Natural killer cell (primary cell): ENCODE data around the gene FOXO1. TPM values are rescaled to one million over a fixed set of nuclear protein-coding genes. Genes with fewer than 3 reads are reported as not detected.

Experiments used
- ATAC-seq, 3 donors: fragments of 150-1000 bp in 2 of 3; fragments of 200-7000 bp in 1 of 3; cut with Tn5 transposase; 1 replicate in 1 of 3; 2 replicates in 2 of 3; pipeline ENCODE4 v1.10.0; 2021; ENCODE audit warnings: mild to moderate bottlenecking in 2 of 3, moderate library complexity in 2 of 3
- DNase-seq, 2 donors: peaks; one replicate each; pipeline versions ENCODE4 v3.0.0 to v3.0.0-alpha.2; 2013 to 2021; ENCODE audit warnings: mixed read lengths in 1 of 2
- H3K27ac ChIP-seq: one replicate; pipeline ENCODE4 v1.5.1; 2013; ENCODE audit warnings: mild to moderate bottlenecking, low read length
- H3K27me3 ChIP-seq: one replicate; pipeline ENCODE4 v1.6.1; 2013; ENCODE audit warnings: low read length; ENCODE audit not compliant: control insufficient read depth, insufficient read depth
- H3K36me3 ChIP-seq: one replicate; pipeline ENCODE4 v1.6.1; 2013; ENCODE audit warnings: low read length; ENCODE audit not compliant: control insufficient read depth, insufficient read depth
- H3K4me1 ChIP-seq: one replicate; pipeline ENCODE4 v1.6.1; 2013; ENCODE audit warnings: low read length; ENCODE audit not compliant: control insufficient read depth, insufficient read depth
- H3K4me3 ChIP-seq: one replicate; pipeline ENCODE4 v1.5.1; 2013; ENCODE audit warnings: low read length
- H3K9me3 ChIP-seq: one replicate; pipeline ENCODE4 v1.6.1; 2013; ENCODE audit warnings: low read length; ENCODE audit not compliant: control insufficient read depth, insufficient read depth
- H3K27ac Mint-ChIP-seq, 2 donors: one replicate each; pipeline ENCODE4 v1.8.0; 2022; ENCODE audit warnings: mild to moderate bottlenecking in 2 of 2, mixed read lengths in 2 of 2, moderate library complexity in 1 of 2
- H3K27me3 Mint-ChIP-seq, 2 donors: one replicate each; pipeline ENCODE4 v1.8.0; 2022; ENCODE audit warnings: low read depth in 2 of 2, mixed read lengths in 2 of 2
- H3K36me3 Mint-ChIP-seq: one replicate; pipeline ENCODE4 v1.8.0; 2022; ENCODE audit warnings: mixed read lengths
- H3K4me1 Mint-ChIP-seq, 2 donors: one replicate each; pipeline ENCODE4 v1.8.0; 2022; ENCODE audit warnings: mixed read lengths in 2 of 2
- H3K4me3 Mint-ChIP-seq: one replicate; pipeline ENCODE4 v1.8.0; 2022; ENCODE audit warnings: mild to moderate bottlenecking, moderate library complexity, mixed read lengths
- H3K9me3 Mint-ChIP-seq, 2 donors: one replicate each; pipeline ENCODE4 v1.8.0; 2022; ENCODE audit warnings: mixed read lengths in 2 of 2
- CTCF ChIP-seq: fragments of 200-600 bp; IDR thresholded peaks from one replicate; pipeline ENCODE4 v1.8.0; 2022; ENCODE audit warnings: antibody characterized with exemption
- WGBS: methylation state at CpG from one replicate; pipeline ENCODE4 v1.1.7; 2013; ENCODE audit warnings: missing lambda C conversion rate; ENCODE audit not compliant: insufficient coverage; 5-methylcytosine and 5-hydroxymethylcytosine counted together
- intact Hi-C: fragments of 100-400 bp; cut with micrococcal nuclease; formaldehyde crosslinking; loops from one replicate; pipeline ENCODE4 v1.14.2; 2022
- total RNA-seq, 4 donors: library from RNA; stranded (reverse); fragments of 120-200 nt in 1 of 4; gene quantifications; one replicate each; pipeline versions ENCODE4 v1.2.3 to v1.2.4, GENCODE V29; 2013 to 2022

Gene FOXO1
- total RNA-seq, 3 donors from 2014 or later (not counting 1 experiment from before 2014, with no cell fraction given), result 23.9 to 29.8 (median 27.6) TPM

GRCh38 chr13:40509876-40510275, 156.6 kb downstream of the FOXO1 start:
- no peaks in the 10 kb centered on the region for H3K4me1 ChIP-seq
- DNase-seq, result no peak
- H3K36me3 ChIP-seq, result no peaks in the 10 kb centered on the region
- Mint-ChIP-seq H3K4me3 (no peak overlapping the region), H3K9me3 (no peaks in the 10 kb centered on the region), H3K27me3 (peaks cover 4 to 17% of the 10 kb centered on the region in 2 donors), H3K27ac (no peak overlapping the region), H3K36me3 (no peaks in the 10 kb centered on the region), H3K4me1 (no peaks in the 10 kb centered on the region)
- no peaks in the 10 kb centered on the region for H3K27me3 ChIP-seq
- no CpG with 5 or more reads among the region's 2 CpGs for WGBS
- no peak overlapping the region for H3K4me3 ChIP-seq
- intact Hi-C loops, result no loop called here
- no peak for TF ChIP-seq CTCF
- no peak for ATAC-seq
- no peak overlapping the region for H3K27ac ChIP-seq
- no peaks in the 10 kb centered on the region for H3K9me3 ChIP-seq

- no peaks in the 10 kb centered on the region for H3K36me3 Mint-ChIP-seq
- 85% methylated on average over 2 of the region's 3 CpGs for WGBS
- H3K27ac Mint-ChIP-seq, result no peak overlapping the region
- H3K9me3 ChIP-seq, result no peaks in the 10 kb centered on the region
- no peak for TF ChIP-seq CTCF
- H3K27me3 Mint-ChIP-seq, result peaks cover 4 to 25% of the 10 kb centered on the region in 2 donors
- no peak overlapping the region for H3K4me3 Mint-ChIP-seq
- no peak overlapping the region for H3K27ac ChIP-seq
- intact Hi-C loops, result no loop called here
- no peaks in the 10 kb centered on the region for H3K4me1 Mint-ChIP-seq
- no peak for DNase-seq
- H3K4me1 ChIP-seq, result no peaks in the 10 kb centered on the region
- H3K4me3 ChIP-seq, result no peak overlapping the region
- no peaks in the 10 kb centered on the region for H3K9me3 Mint-ChIP-seq
- ATAC-seq, result no peak
- no peaks in the 10 kb centered on the region for H3K27me3 ChIP-seq
- H3K36me3 ChIP-seq, result no peaks in the 10 kb centered on the region
Measured at GRCh38 chr13:40508767-40509342, 157.6 kb downstream of the FOXO1 start.

GRCh38 chr13:40508127-40508526, 158.3 kb downstream of the FOXO1 start:
- intact Hi-C loops, result no loop called here

More at GRCh38 chr13:40508127-40508526, 158.3 kb downstream of the FOXO1 start:
- no peaks in the 10 kb centered on the region for H3K4me1 ChIP-seq
- no peak overlapping the region for H3K27ac ChIP-seq
- Mint-ChIP-seq H3K27me3 (peaks cover 4 to 25% of the 10 kb centered on the region in 2 donors), H3K36me3 (no peaks in the 10 kb centered on the region), H3K4me3 (no peak overlapping the region), H3K4me1 (no peaks in the 10 kb centered on the region), H3K27ac (no peak overlapping the region), H3K9me3 (no peaks in the 10 kb centered on the region)
- no peaks in the 10 kb centered on the region for H3K36me3 ChIP-seq
- no peak overlapping the region for H3K4me3 ChIP-seq
- DNase-seq, result peak in 1 of 2 donors; percentile 59
- 95% methylated on average over 3 of the region's 3 CpGs for WGBS
- no peak for ATAC-seq
- H3K9me3 ChIP-seq, result no peaks in the 10 kb centered on the region
- no peaks in the 10 kb centered on the region for H3K27me3 ChIP-seq
- no peak for TF ChIP-seq CTCF
